GM12874 (cell line): Measurements from ENCODE around the gene PRKCZ.

Experiments used
- TF ChIP-seq, protein P1 (sequence below): IDR thresholded peaks from 2 replicates; pipeline ENCODE4 v1.5.1; 2011; ENCODE audit warnings: low read depth, mild to moderate bottlenecking, control low read depth, low read length, moderate library complexity; ENCODE audit not compliant: insufficient read depth

The PRKCZ gene

DNA sequence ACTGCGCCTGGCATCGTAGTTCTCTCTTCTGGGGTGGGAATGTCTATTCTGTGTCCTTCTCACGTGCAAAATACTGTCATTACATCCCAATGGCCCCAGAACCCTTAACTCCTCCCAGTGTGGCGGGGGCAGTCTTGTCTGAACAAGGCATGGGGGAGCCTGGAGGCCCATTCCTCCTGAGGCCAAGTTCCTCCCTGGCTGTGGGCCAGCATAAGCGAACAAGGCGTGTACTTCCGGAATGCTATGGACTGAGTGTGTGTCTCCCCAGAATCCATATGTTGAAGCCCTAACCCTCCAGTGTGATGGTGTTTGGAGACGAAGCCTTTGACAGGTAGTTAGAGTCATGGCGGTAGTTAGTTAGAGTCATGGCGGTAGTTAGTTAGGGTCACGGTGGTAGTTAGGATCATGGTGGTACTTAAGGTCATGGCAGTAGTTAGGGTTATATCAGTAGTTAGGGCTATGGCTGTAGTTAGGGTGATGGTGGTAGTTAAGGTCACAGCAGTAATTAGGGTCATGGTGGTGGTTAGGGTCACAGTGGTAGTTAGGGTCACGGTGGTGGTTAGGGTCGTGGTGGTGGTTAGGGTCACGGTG lies 71.0 kb downstream of the PRKCZ start:
- TF ChIP-seq, protein P1, sequence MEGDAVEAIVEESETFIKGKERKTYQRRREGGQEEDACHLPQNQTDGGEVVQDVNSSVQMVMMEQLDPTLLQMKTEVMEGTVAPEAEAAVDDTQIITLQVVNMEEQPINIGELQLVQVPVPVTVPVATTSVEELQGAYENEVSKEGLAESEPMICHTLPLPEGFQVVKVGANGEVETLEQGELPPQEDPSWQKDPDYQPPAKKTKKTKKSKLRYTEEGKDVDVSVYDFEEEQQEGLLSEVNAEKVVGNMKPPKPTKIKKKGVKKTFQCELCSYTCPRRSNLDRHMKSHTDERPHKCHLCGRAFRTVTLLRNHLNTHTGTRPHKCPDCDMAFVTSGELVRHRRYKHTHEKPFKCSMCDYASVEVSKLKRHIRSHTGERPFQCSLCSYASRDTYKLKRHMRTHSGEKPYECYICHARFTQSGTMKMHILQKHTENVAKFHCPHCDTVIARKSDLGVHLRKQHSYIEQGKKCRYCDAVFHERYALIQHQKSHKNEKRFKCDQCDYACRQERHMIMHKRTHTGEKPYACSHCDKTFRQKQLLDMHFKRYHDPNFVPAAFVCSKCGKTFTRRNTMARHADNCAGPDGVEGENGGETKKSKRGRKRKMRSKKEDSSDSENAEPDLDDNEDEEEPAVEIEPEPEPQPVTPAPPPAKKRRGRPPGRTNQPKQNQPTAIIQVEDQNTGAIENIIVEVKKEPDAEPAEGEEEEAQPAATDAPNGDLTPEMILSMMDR = no peak

DNA sequence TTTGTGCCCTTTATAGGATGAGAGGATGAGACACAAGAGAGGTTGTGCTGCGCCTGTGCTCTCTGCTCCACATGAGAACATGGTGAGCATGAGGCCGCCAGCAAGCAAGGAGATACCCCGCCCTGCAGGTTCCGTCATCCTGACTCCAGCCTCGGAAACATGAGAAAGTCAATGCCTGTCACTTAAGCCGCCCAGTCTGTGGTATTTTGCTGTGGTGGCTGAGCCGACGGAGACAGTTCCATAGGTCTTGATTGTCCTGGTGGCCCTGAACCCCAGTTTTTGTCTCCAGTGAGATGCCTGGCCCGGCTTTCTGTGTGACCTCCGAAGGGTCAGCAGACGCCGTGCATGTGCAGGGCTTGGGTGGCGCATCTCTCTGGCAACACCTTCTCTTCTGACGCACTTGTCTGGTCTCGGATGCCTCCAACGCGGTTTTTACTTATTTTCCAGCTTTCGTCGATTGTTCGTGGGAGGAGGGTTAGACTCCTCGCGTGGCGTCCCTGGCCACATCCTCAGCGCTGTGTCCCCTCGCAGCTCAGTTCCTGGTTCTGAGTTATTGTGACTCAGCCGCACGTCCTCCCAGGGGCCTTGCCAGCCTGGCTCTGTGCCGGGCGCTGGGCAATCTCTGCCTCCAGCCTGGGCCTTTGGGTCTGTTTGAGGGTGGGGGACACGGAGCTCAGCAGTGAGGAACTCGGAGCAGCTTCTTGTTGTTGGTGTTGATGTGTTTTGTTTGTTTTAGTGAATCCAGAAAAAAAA lies 74.4 kb downstream of the PRKCZ start:
- TF ChIP-seq, protein P1 = no peak

DNA sequence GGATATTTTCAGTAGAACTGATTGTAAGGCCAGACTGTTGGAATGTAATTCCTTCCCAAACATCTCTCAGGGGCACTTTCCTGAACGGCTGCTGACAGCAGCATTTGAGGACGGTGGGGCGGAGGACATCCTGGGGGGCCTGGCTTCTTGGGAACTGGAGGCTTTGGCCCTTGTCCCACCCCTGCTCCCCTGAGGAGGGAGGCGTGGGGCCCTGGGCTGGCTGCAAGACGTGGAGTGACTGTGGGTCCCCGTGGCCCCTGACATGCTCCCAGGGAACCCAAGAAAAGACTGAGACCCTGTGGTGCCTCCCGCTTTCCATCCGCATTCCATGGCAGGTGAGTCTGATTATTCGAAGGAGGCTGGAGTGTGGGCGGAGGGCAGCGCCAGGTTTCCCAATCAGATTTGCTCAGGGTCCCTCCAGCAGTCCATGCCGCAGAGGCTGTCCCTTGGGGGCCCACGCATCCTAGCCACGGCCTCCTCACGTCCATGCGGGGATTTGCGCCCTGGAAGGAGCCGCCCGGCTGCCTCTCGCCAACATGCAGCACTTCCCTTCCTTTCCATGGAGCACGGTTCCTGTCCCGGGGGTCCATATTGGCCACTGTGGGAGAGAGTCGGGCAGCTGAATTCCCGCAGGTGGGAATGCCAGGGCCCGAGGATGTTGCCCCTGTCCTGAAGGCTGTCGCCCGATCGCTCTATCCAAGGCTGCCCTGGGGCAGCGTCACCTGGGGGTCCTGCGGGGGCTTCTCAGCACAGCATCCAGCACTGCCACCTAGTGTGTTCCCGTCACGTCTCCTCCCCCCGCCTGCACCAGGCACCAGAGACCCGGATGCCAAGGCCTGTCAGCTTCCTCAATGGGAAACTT lies 75.4 kb downstream of the PRKCZ start:
- TF ChIP-seq, protein P1 = no peak

DNA sequence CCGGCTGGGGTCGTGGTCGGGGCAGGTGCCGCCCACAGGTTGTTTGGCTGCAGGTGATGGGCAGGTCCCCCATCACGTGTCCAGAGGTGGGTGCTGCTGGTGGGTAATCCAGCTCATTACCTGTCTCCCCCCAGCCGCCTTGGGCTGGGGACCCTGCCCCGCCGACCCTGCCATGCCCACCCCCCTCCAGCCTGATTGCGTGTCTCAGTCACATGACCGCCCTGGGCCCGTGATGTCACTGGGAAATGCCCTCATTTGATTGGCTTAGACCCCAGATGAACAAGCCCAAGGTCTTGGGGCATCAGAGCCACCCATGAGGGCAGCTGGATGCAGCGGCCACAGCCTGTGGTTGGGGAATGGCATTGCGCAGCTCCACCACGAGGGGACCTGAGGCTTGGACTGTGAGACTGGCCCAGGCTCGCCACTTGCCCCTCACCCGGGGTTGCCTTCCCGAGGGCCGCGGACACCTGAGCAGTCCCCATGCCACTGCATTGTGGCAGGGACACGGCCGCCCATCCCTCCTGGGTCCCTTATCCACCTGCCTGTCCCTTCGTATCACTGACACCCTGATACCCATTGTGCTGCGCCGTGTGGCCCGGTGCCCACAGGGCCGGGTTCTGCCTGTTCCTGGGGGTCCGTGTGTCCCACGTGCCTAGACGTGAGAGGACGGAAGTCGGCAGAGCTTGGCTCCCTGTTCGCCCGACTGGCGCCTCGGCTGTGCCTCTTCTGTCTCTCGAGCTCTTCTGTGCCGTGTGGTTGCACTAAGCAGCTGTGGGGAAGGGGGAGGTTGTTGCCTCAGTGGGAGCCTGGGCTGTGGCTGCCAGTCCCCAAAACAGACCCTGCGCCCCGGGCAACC lies 76.3 kb downstream of the PRKCZ start:
- TF ChIP-seq, protein P1 = no peak

DNA sequence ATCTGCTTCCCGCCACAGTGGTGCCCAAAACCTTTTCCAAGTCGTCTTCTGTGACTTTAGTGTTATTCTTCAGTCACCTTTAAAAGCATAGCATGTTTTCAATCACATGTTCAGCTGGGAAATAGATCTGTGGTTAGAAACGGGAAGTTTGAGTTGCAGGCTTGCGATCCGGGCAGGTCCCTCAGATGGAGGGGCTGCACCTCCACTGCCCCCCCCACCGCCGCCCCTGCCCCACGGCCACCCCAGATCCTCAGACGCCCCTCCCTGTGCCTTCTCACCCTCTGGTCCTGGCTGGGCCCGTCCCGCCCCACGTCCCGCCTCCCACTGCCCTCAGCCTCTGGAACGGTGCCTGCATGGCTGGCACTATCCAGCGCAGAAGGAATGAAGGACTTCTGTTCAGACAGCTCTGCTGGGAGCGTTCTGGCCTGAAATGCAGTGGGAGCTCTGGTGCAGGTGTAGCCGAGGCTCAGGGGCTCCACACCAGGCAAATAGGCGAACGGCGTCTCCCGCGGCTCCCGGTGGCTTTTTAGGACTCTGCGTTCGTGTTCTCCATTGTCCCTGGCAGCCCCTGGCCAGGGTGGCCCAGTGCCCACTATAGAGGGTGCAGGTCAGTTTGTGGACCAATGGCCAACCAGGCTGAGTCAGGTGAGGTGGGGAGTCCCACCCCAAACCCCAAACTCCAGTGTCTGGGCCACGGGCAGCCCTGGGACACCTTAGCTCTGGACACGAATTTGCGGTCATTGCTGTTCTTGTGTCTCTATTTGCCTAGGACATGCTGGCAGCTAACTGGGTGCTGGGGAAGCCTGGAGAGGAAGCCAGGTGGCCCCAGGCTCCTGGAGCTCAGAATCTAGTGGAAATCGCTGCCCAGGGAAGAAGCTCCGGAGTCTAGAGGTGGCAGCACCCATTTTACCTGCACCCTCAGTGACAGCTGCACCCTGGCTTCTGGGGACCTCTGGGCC lies 77.3 kb downstream of the PRKCZ start:
- TF ChIP-seq, protein P1 = no peak

DNA sequence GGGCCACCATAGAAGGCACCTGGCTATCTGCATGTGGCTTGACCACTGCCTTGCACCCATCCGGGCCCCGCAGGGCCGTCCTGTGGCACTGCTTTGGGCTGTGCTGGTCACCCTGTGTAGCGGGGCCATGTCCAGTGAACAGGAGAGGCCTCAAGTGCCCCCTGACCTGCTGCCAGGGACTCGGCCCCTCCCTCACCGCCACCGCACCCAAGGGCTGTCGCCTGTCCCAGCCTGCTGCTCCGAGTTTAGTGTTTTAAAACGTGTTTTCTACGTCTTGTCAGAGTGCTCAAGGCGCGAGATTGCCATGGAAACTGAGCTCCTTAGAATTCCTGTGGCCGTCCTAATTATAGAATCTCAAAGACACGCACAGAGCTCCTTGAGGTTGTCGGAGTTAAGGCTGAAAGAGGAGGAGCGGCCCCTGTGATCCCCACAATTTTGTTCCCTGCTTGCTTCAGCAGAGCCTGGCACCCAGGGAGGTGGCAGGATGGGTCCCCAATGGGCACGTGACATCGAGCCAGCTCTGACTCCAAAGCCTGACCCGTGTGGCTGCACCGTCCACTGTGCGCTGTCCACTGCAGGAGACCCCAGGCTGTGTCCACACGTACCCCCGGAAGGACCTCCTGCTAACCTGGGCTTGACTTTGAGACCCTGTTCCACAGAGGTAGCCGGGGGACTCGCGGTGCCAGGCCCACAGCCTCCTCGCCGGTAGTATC lies 78.1 kb downstream of the PRKCZ start:
- TF ChIP-seq, protein P1 = no peak
